Smooth muscle cell (in vitro differentiated cells): ENCODE results near the gene CRY1. TPM values are rescaled to one million over a fixed set of nuclear protein-coding genes. Genes with fewer than 3 reads are reported as not detected.

Experiments used
- DNase-seq: peaks from one replicate; lab custom pipeline; 2025; ENCODE audit not compliant: unreplicated experiment; lab: John Stamatoyannopoulos, UW
- H2AFZ ChIP-seq: fragments of 200-600 bp; sonication (generic); 2 replicates; pipeline ENCODE4 v1.6.0; 2016; ENCODE audit warnings: antibody characterized with exemption, low read depth, mild to moderate bottlenecking
- H3F3A ChIP-seq: fragments of 200-600 bp; sonication (generic); 2 replicates; pipeline ENCODE4 v1.6.0; 2017; ENCODE audit warnings: antibody characterized with exemption, low read depth
- H3K27ac ChIP-seq: fragments of 200-600 bp; sonication (generic); 2 replicates; pipeline ENCODE4 v1.5.1; 2016; ENCODE audit warnings: low read depth, mild to moderate bottlenecking
- H3K27me3 ChIP-seq: fragments of 200-600 bp; sonication (generic); 2 replicates; pipeline ENCODE4 v1.6.1; 2016; ENCODE audit warnings: low read depth, mild to moderate bottlenecking
- H3K36me3 ChIP-seq: fragments of 200-600 bp; sonication (generic); 2 replicates; pipeline ENCODE4 v1.5.1; 2016; ENCODE audit warnings: low read depth
- H3K4me1 ChIP-seq: fragments of 200-600 bp; sonication (generic); 2 replicates; pipeline ENCODE4 v1.5.1; 2016; ENCODE audit warnings: low read depth
- H3K4me2 ChIP-seq: fragments of 200-600 bp; sonication (generic); 2 replicates; pipeline ENCODE4 v1.6.0; 2016; ENCODE audit warnings: mild to moderate bottlenecking
- H3K4me3 ChIP-seq: fragments of 200-600 bp; sonication (generic); 2 replicates; pipeline ENCODE4 v1.5.1; 2016; ENCODE audit warnings: mild to moderate bottlenecking
- H3K79me2 ChIP-seq: fragments of 200-600 bp; sonication (generic); 2 replicates; pipeline ENCODE4 v1.6.0; 2016; ENCODE audit warnings: low read depth, mild to moderate bottlenecking
- H3K9ac ChIP-seq: fragments of 200-600 bp; sonication (generic); 2 replicates; pipeline ENCODE4 v1.6.0; 2016; ENCODE audit warnings: low read depth
- H3K9me3 ChIP-seq: fragments of 200-600 bp; sonication (generic); replicated peaks from 2 replicates; pipeline ENCODE4 v1.5.1; 2016; ENCODE audit warnings: low read depth
- H4K20me1 ChIP-seq: fragments of 200-600 bp; sonication (generic); 2 replicates; pipeline ENCODE4 v1.6.0; 2016; ENCODE audit warnings: low read depth
- WGBS: methylation state at CpG from one replicate; pipeline ENCODE4 v1.1.7; 2016; ENCODE audit warnings: low lambda C conversion rate; 5-methylcytosine and 5-hydroxymethylcytosine counted together
- polyA plus RNA-seq: library from polyadenylated mRNA; unstranded; fragments of >200 nt; fragmentation: Nextera tagmentation; extraction: Ambion mirVana; gene quantifications from 2 replicates; pipeline ENCODE4 v1.2.1, GENCODE V29; 2016
- total RNA-seq: library from RNA; depleted of rRNA; stranded (reverse); fragments of >200 nt; gene quantifications from 2 replicates; pipeline ENCODE4 v1.2.3, GENCODE V29; 2014
- TF ChIP-seq, protein P1 (sequence below): fragments of 200-600 bp; sonication (generic); IDR thresholded peaks from 2 replicates; pipeline ENCODE4 v1.5.1; 2017; ENCODE audit warnings: borderline replicate concordance, mild to moderate bottlenecking, antibody characterized with exemption; ENCODE audit not compliant: insufficient read depth, poor library complexity, severe bottlenecking

The CRY1 gene
- total and polyA plus RNA-seq, 2 experiments from 2014 or later: 19.9 to 28.2 TPM

DNA sequence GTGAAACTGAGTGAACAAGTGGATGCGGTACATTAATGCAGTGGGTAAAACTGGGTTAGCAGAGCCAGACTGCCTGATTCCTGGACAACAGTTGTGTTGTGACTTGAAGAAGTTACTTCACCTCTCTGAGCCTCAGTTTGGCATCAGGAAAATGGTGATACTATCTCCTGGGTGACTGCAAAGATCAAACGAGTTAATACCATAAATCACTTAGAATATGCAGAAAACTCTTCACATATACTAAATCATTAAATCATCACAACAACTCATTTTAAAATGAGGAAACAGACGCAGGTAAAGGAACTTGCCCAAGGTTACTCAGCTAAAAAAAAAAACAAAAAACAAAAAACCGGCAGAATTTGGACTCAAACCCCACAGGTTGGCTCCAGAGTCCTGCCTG, 107.2 kb downstream of the CRY1 start:
- H3K27ac ChIP-seq: peak overlapping the region; percentile 67
- peaks cover 28% of the 10 kb centered on the region for H3F3A ChIP-seq
- peaks cover 18% of the 10 kb centered on the region for H3K4me1 ChIP-seq
- TF ChIP-seq, protein P1, sequence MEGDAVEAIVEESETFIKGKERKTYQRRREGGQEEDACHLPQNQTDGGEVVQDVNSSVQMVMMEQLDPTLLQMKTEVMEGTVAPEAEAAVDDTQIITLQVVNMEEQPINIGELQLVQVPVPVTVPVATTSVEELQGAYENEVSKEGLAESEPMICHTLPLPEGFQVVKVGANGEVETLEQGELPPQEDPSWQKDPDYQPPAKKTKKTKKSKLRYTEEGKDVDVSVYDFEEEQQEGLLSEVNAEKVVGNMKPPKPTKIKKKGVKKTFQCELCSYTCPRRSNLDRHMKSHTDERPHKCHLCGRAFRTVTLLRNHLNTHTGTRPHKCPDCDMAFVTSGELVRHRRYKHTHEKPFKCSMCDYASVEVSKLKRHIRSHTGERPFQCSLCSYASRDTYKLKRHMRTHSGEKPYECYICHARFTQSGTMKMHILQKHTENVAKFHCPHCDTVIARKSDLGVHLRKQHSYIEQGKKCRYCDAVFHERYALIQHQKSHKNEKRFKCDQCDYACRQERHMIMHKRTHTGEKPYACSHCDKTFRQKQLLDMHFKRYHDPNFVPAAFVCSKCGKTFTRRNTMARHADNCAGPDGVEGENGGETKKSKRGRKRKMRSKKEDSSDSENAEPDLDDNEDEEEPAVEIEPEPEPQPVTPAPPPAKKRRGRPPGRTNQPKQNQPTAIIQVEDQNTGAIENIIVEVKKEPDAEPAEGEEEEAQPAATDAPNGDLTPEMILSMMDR: no peak
- WGBS: 56% methylated on average over 4 of the region's 4 CpGs
- no peaks in the 10 kb centered on the region for H3K36me3 ChIP-seq
- peak overlapping the region; percentile 72 for H3K9ac ChIP-seq
- H2AFZ ChIP-seq: no peak overlapping the region
- H3K9me3 ChIP-seq: no peaks in the 10 kb centered on the region
- H3K4me3 ChIP-seq: peak overlapping the region; percentile 64
- peak overlapping the region; percentile 90 for H3K4me2 ChIP-seq
- no peaks in the 10 kb centered on the region for H3K27me3 ChIP-seq
- H3K79me2 ChIP-seq: peaks cover 14% of the 10 kb centered on the region
- no peak for DNase-seq
- H4K20me1 ChIP-seq: peaks cover 21% of the 10 kb centered on the region

DNA sequence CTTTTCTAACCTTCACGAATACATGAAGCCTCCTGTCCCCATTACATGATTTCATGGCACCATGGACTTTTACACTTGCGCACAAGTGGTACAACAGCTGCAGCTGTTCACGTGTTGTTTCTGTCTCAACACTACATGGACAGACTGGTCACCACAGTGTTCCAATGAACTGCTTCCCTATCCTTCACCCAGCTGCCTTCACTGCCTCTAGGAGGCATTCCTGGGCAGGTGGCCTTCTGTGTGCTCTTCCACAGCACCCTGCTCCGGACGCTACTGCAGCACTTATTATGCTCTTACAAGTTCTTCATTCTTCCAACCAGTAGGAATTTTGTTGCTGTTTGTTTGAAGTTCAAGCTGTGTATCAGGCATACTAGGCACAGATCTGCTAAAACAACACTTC, 107.9 kb downstream of the CRY1 start:
- DNase-seq: no peak
- WGBS: 94% methylated on average over 5 of the region's 5 CpGs
- Histone ChIP-seq H3F3A (peaks cover 35% of the 10 kb centered on the region), H3K4me1 (peaks cover 18% of the 10 kb centered on the region), H3K4me2 (peak overlapping the region; percentile 90), H3K79me2 (peaks cover 14% of the 10 kb centered on the region), H3K4me3 (peak overlapping the region; percentile 64), H3K9me3 (no peaks in the 10 kb centered on the region), H3K36me3 (no peaks in the 10 kb centered on the region), H4K20me1 (peaks cover 27% of the 10 kb centered on the region), H3K27ac (no peak overlapping the region), H3K27me3 (no peaks in the 10 kb centered on the region), H3K9ac (no peak overlapping the region), H2AFZ (no peak overlapping the region)
- TF ChIP-seq, protein P1: no peak

DNA sequence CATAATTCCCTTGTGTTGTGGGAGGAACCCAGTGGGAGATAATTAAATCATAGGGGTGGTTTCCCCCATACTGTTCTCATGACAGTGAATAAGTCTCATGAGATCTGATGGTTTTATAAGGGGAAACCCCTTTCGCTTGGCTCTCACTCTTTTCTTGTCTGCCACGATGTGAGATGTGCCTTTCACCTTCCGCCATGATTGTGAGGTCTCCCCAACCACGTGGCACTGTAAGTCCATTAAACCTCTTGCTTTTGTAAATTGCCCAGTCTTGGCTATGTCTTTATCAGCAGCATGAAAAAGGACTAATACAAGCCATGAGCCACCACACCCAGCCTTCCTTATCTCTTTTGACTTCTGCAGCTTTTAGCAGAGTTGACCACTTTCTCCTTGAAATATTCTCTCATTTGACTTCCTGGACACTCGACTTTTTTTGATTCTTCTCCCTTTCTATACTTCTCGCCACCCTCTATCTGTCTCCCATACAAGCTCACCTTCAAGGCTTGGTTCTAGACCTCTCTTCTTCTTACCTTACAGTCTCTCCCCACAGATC, 108.7 kb downstream of the CRY1 start:
- H3K4me3 ChIP-seq: no peak overlapping the region
- peaks cover 32% of the 10 kb centered on the region for H4K20me1 ChIP-seq
- H2AFZ ChIP-seq: no peak overlapping the region
- DNase-seq: no peak
- no peaks in the 10 kb centered on the region for H3K9me3 ChIP-seq
- H3K27ac ChIP-seq: no peak overlapping the region
- no peaks in the 10 kb centered on the region for H3K27me3 ChIP-seq
- 98% methylated on average over 6 of the region's 6 CpGs for WGBS
- peaks cover 18% of the 10 kb centered on the region for H3K4me1 ChIP-seq
- H3K79me2 ChIP-seq: peaks cover 14% of the 10 kb centered on the region
- TF ChIP-seq, protein P1: no peak
- H3K36me3 ChIP-seq: no peaks in the 10 kb centered on the region
- peaks cover 32% of the 10 kb centered on the region for H3F3A ChIP-seq
- H3K9ac ChIP-seq: no peak overlapping the region
- no peak overlapping the region for H3K4me2 ChIP-seq

DNA sequence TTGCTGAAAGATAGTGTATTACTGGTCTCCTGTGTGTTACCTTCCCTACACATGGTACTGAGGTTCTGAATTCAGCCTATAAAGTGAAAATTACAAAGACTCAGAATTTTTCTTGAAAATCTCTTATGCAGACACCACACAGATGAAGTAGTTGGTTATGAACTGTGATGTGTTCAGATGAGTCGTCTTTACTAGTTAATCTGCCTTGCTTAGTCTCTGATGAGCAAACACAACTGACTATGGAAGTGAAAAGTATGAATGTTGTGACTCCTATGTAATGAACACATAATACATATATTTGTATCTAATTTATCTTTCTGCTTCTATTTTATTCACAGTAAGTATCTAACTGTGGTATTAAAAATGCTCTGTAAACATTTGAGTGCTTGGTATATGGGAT, 111.1 kb downstream of the CRY1 start:
- Histone ChIP-seq H3K9me3 (no peaks in the 10 kb centered on the region), H3F3A (peaks cover 34% of the 10 kb centered on the region), H3K4me2 (no peak overlapping the region), H3K27ac (no peak overlapping the region), H3K4me1 (peaks cover 12% of the 10 kb centered on the region), H3K9ac (no peak overlapping the region), H3K79me2 (peaks cover 14% of the 10 kb centered on the region), H3K36me3 (no peaks in the 10 kb centered on the region), H4K20me1 (peaks cover 45% of the 10 kb centered on the region), H2AFZ (no peak overlapping the region), H3K27me3 (no peaks in the 10 kb centered on the region), H3K4me3 (no peak overlapping the region)
- no peak for DNase-seq
- WGBS: 45% methylated on average over 1 of the region's 1 CpG
- TF ChIP-seq, protein P1: no peak
